B cell (primary cell): ENCODE results near the gene HIPK3.

Experiments
- EZH2 ChIP-seq: IDR thresholded peaks from 2 replicates; pipeline ENCODE4 v1.6.1; 2012; ENCODE audit warnings: borderline replicate concordance, low read depth, mild to moderate bottlenecking, moderate library complexity, low read length; ENCODE audit not compliant: insufficient read depth, poor library complexity, severe bottlenecking
- TF ChIP-seq, protein P1 (sequence below): fragments of 200-600 bp; IDR thresholded peaks from one replicate; pipeline ENCODE4 v1.8.0; 2022; ENCODE audit warnings: antibody characterized with exemption, mild to moderate bottlenecking

DNA sequence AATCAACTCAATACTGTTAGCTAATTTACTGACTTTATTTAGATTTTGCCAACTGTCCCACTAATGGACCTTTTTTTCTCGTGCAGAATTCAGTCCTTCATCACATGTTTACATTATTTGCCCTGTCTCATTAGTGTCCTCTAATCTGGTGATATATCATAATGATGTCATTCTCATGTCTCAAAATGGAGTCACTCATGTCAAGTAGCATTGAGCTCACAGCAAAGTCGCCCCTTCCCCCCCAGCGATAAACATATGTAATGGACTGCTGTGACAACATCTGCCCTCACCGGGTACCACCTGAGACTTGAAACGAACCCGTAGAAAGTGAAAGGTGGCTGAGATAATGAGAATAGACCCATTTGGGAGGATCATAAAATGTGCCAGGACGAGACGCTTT, 37.6 kb downstream of the HIPK3 start:
- TF ChIP-seq, protein P1, sequence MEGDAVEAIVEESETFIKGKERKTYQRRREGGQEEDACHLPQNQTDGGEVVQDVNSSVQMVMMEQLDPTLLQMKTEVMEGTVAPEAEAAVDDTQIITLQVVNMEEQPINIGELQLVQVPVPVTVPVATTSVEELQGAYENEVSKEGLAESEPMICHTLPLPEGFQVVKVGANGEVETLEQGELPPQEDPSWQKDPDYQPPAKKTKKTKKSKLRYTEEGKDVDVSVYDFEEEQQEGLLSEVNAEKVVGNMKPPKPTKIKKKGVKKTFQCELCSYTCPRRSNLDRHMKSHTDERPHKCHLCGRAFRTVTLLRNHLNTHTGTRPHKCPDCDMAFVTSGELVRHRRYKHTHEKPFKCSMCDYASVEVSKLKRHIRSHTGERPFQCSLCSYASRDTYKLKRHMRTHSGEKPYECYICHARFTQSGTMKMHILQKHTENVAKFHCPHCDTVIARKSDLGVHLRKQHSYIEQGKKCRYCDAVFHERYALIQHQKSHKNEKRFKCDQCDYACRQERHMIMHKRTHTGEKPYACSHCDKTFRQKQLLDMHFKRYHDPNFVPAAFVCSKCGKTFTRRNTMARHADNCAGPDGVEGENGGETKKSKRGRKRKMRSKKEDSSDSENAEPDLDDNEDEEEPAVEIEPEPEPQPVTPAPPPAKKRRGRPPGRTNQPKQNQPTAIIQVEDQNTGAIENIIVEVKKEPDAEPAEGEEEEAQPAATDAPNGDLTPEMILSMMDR, result no peak
- TF ChIP-seq EZH2, result no peak
